Measurements from ENCODE around the gene PLD4.

The PLD4 gene

GRCh38 chr14:104928391-104929133 lies 3.9 kb downstream of the PLD4 start:
- no peak for DNase-seq (ENCODE audit: low read depth in 2 of 2)

- DNase-seq (ENCODE audit: low read depth in 2 of 2), result no peak
Observed at GRCh38 chr14:104929268-104930230, 4.9 kb downstream of the PLD4 start.

- DNase-seq (ENCODE audit: low read depth in 2 of 2), result no peak
Observed at GRCh38 chr14:104930526-104931303, 6.0 kb downstream of the PLD4 start.

GRCh38 chr14:104931304-104931770 lies 6.7 kb downstream of the PLD4 start:
- no peak for DNase-seq (ENCODE audit: low read depth in 2 of 2)

- DNase-seq (ENCODE audit: low read depth in 2 of 2), result no peak
Observed at GRCh38 chr14:104931771-104932675, 7.3 kb downstream of the PLD4 start.

- DNase-seq (ENCODE audit: low read depth in 2 of 2), result peak; percentile 68 to 72
Observed at GRCh38 chr14:104932676-104933631, 8.3 kb downstream of the PLD4 start.

- DNase-seq (ENCODE audit: low read depth in 2 of 2), result no peak
Observed at GRCh38 chr14:104933746-104934733, 9.4 kb downstream of the PLD4 start.

- no peak for DNase-seq (ENCODE audit: low read depth in 2 of 2)
Observed at GRCh38 chr14:104935026-104935650, 10.5 kb downstream of the PLD4 start.

- DNase-seq (ENCODE audit: low read depth in 2 of 2), result no peak
Observed at GRCh38 chr14:104935955-104936354, 11.3 kb downstream of the PLD4 start.

GRCh38 chr14:104936361-104937155 lies 11.9 kb downstream of the PLD4 start:
- DNase-seq (ENCODE audit: low read depth in 2 of 2), result no peak

- no peak for DNase-seq (ENCODE audit: low read depth in 2 of 2)
Observed at GRCh38 chr14:104937161-104937560, 12.5 kb downstream of the PLD4 start.

GRCh38 chr14:104937694-104938365 lies 13.2 kb downstream of the PLD4 start:
- no peak for DNase-seq (ENCODE audit: low read depth in 2 of 2)

GRCh38 chr14:104938436-104938835 lies 13.8 kb downstream of the PLD4 start:
- no peak for DNase-seq (ENCODE audit: low read depth in 2 of 2)

- no peak for DNase-seq (ENCODE audit: low read depth in 2 of 2)
Observed at GRCh38 chr14:104938960-104939359, 14.3 kb downstream of the PLD4 start.

- DNase-seq (ENCODE audit: low read depth in 2 of 2), result no peak
Observed at GRCh38 chr14:104939666-104940410, 15.2 kb downstream of the PLD4 start.
